Measurements from ENCODE around the gene MPI.

- TF ChIP-seq CTCF (IDR thresholded peaks at IDR 0.05): no peak
- TF ChIP-seq POLR2AphosphoS5 (IDR thresholded peaks at IDR 0.05): no peak
- TF ChIP-seq POLR2A (IDR thresholded peaks at IDR 0.05): no peak
These were observed 47.9 kb upstream of the MPI start for GRCh38 chr15:74841891-74842373.

All from suprapubic skin (tissue), 4 donors.